ENCODE results near the gene COL28A1. TPM values are rescaled to one million over a fixed set of nuclear protein-coding genes. Genes with fewer than 3 reads are reported as not detected.
A peak's percentile ranks its signal among the peaks of the same experiment; 100 is the strongest.

COL28A1 gene
- total RNA-seq, 8 experiments from 2014 or later: 0.10 to 3.4 (median 0.98) TPM; not detected in 1

- Histone ChIP-seq H3K4me3 (no peak overlapping the region), H3K4me1 (replicated peaks in 1 of 2) (no peaks in the 10 kb centered on the region), H3K27ac (no peak overlapping the region)
- 33 to 100% (median 70%) methylated on average over 1 to 2 of the region's 2 CpGs; no CpG with 5 or more reads in 1 of the 10 experiments for WGBS, 10 experiments
- ATAC-seq (replicated peaks in 6 of 8): no peak
- in situ Hi-C loops (cut with MboI; ENCODE audit: low pct_unique_long_range_greater_than_20kb in 2 of 9, low sequenced_read_pairs in 9 of 9, unreplicated experiment in 9 of 9): loop anchor here in 1 of 9 experiments (25.0 kb wide), 1 partner anchor 257 kb away; no protein-coding TSS in a partner anchor
Measured at GRCh38 chr7:7369134-7369533, 166.5 kb downstream of the COL28A1 start.

- Histone ChIP-seq H3K4me3 (no peak overlapping the region), H3K27ac (no peak overlapping the region), H3K4me1 (replicated peaks in 1 of 2) (no peaks in the 10 kb centered on the region)
- ATAC-seq (replicated peaks in 6 of 8): no peak
- WGBS, 10 experiments: 22 to 80% (median 49%) methylated on average over 1 to 3 of the region's 3 CpGs
- in situ Hi-C loops (cut with MboI; ENCODE audit: low pct_unique_long_range_greater_than_20kb in 2 of 9, low sequenced_read_pairs in 9 of 9, unreplicated experiment in 9 of 9): loop anchor here in 1 of 9 experiments (25.0 kb wide), 1 partner anchor 242 kb away; no protein-coding TSS in a partner anchor
Measured at GRCh38 chr7:7354674-7355073, 181.0 kb downstream of the COL28A1 start.

GRCh38 chr7:7352845-7353244, 182.8 kb downstream of the COL28A1 start:
- WGBS, 10 experiments: 8 to 67% (median 45%) methylated on average over 1 to 3 of the region's 3 CpGs; no CpG with 5 or more reads in 2 of the 10 experiments
- no peaks in the 10 kb centered on the region for H3K4me1 ChIP-seq (replicated peaks in 1 of 2)
- H3K4me3 ChIP-seq: no peak overlapping the region
- in situ Hi-C loops (cut with MboI; ENCODE audit: low pct_unique_long_range_greater_than_20kb in 2 of 9, low sequenced_read_pairs in 9 of 9, unreplicated experiment in 9 of 9): loop anchor here in 1 of 9 experiments (25.0 kb wide), 1 partner anchor 241 kb away; no protein-coding TSS in a partner anchor
- no peak for ATAC-seq (replicated peaks in 6 of 8)
- H3K27ac ChIP-seq: no peak overlapping the region

- in situ Hi-C loops (cut with MboI; ENCODE audit: low pct_unique_long_range_greater_than_20kb in 2 of 9, low sequenced_read_pairs in 9 of 9, unreplicated experiment in 9 of 9): loop anchor here in 1 of 9 experiments (25.0 kb wide), 1 partner anchor 240 kb away; no protein-coding TSS in a partner anchor
- no peaks in the 10 kb centered on the region for H3K4me1 ChIP-seq (replicated peaks in 1 of 2)
- WGBS, 10 experiments: 0 to 80% (median 0%) methylated on average over 1 of the region's 1 CpG
- no peak overlapping the region for H3K27ac ChIP-seq
- H3K4me3 ChIP-seq: no peak overlapping the region
- ATAC-seq (replicated peaks in 6 of 8): no peak
Measured at GRCh38 chr7:7351832-7352231, 183.8 kb downstream of the COL28A1 start.

- 0 to 50% (median 38%) methylated on average over 2 of the region's 2 CpGs; no CpG with 5 or more reads in 1 of the 10 experiments for WGBS, 10 experiments
- Histone ChIP-seq H3K4me1 (replicated peaks in 1 of 2) (no peaks in the 10 kb centered on the region), H3K27ac (no peak overlapping the region), H3K4me3 (no peak overlapping the region)
- no peak for ATAC-seq (replicated peaks in 6 of 8)
- in situ Hi-C loops (cut with MboI; ENCODE audit: low pct_unique_long_range_greater_than_20kb in 2 of 9, low sequenced_read_pairs in 9 of 9, unreplicated experiment in 9 of 9): loop anchor here in 1 of 9 experiments (25.0 kb wide), 1 partner anchor 239 kb away; no protein-coding TSS in a partner anchor
Measured at GRCh38 chr7:7351156-7351555, 184.5 kb downstream of the COL28A1 start.

- Histone ChIP-seq H3K4me1 (replicated peaks in 1 of 2) (no peaks in the 10 kb centered on the region), H3K4me3 (no peak overlapping the region), H3K27ac (no peak overlapping the region)
- no peak for ATAC-seq (replicated peaks in 6 of 8)
- WGBS, 10 experiments: 43 to 100% (median 90%) methylated on average over 2 of the region's 2 CpGs
- in situ Hi-C loops (cut with MboI; ENCODE audit: low pct_unique_long_range_greater_than_20kb in 2 of 9, low sequenced_read_pairs in 9 of 9, unreplicated experiment in 9 of 9): no loop called here
Measured at GRCh38 chr7:7349156-7349555, 186.5 kb downstream of the COL28A1 start.

- Histone ChIP-seq H3K27ac (no peak overlapping the region), H3K4me3 (no peak overlapping the region), H3K4me1 (replicated peaks in 1 of 2) (no peaks in the 10 kb centered on the region)
- in situ Hi-C loops (cut with MboI; ENCODE audit: low pct_unique_long_range_greater_than_20kb in 2 of 9, low sequenced_read_pairs in 9 of 9, unreplicated experiment in 9 of 9): no loop called here
- no peak for ATAC-seq (replicated peaks in 6 of 8)
Measured at GRCh38 chr7:7347045-7347444, 188.6 kb downstream of the COL28A1 start.

GRCh38 chr7:7344583-7344982, 191.1 kb downstream of the COL28A1 start:
- no peak overlapping the region for H3K27ac ChIP-seq
- ATAC-seq (replicated peaks in 6 of 8): no peak
- no peak overlapping the region for H3K4me3 ChIP-seq
- 17 to 100% (median 91%) methylated on average over 1 to 3 of the region's 3 CpGs; no CpG with 5 or more reads in 2 of the 10 experiments for WGBS, 10 experiments
- in situ Hi-C loops (cut with MboI; ENCODE audit: low pct_unique_long_range_greater_than_20kb in 2 of 9, low sequenced_read_pairs in 9 of 9, unreplicated experiment in 9 of 9): no loop called here
- no peaks in the 10 kb centered on the region for H3K4me1 ChIP-seq (replicated peaks in 1 of 2)

GRCh38 chr7:7335909-7336308, 199.8 kb downstream of the COL28A1 start:
- 4 to 80% (median 54%) methylated on average over 2 to 3 of the region's 3 CpGs; no CpG with 5 or more reads in 2 of the 10 experiments for WGBS, 10 experiments
- in situ Hi-C loops (cut with MboI; ENCODE audit: low pct_unique_long_range_greater_than_20kb in 2 of 9, low sequenced_read_pairs in 9 of 9, unreplicated experiment in 9 of 9): no loop called here
- Histone ChIP-seq H3K27ac (no peak overlapping the region), H3K4me3 (no peak overlapping the region), H3K4me1 (replicated peaks in 1 of 2) (no peaks in the 10 kb centered on the region)
- ATAC-seq (replicated peaks in 6 of 8): no peak

- no peak for ATAC-seq (replicated peaks in 6 of 8)
- in situ Hi-C loops (cut with MboI; ENCODE audit: low pct_unique_long_range_greater_than_20kb in 2 of 9, low sequenced_read_pairs in 9 of 9, unreplicated experiment in 9 of 9): no loop called here
- Histone ChIP-seq H3K4me3 (no peak overlapping the region), H3K4me1 (replicated peaks in 1 of 2) (no peaks in the 10 kb centered on the region), H3K27ac (no peak overlapping the region)
- WGBS, 10 experiments: 50 to 100% (median 76%) methylated on average over 1 to 2 of the region's 2 CpGs; no CpG with 5 or more reads in 2 of the 10 experiments
Measured at GRCh38 chr7:7335215-7335614, 200.5 kb downstream of the COL28A1 start.

- H3K4me3 ChIP-seq: no peak overlapping the region
- no peak overlapping the region for H3K27ac ChIP-seq
- in situ Hi-C loops (cut with MboI; ENCODE audit: low pct_unique_long_range_greater_than_20kb in 2 of 9, low sequenced_read_pairs in 9 of 9, unreplicated experiment in 9 of 9): no loop called here
- no peak for ATAC-seq (replicated peaks in 6 of 8)
- H3K4me1 ChIP-seq (replicated peaks in 1 of 2): no peaks in the 10 kb centered on the region
- WGBS, 10 experiments: 8 to 93% (median 74%) methylated on average over 2 to 3 of the region's 3 CpGs; no CpG with 5 or more reads in 1 of the 10 experiments
Measured at GRCh38 chr7:7333610-7334009, 202.1 kb downstream of the COL28A1 start.

- 11 to 95% (median 78%) methylated on average over 2 to 4 of the region's 4 CpGs; no CpG with 5 or more reads in 1 of the 10 experiments for WGBS, 10 experiments
- in situ Hi-C loops (cut with MboI; ENCODE audit: low pct_unique_long_range_greater_than_20kb in 2 of 9, low sequenced_read_pairs in 9 of 9, unreplicated experiment in 9 of 9): no loop called here
- ATAC-seq (replicated peaks in 6 of 8): no peak
- Histone ChIP-seq H3K27ac (no peak overlapping the region), H3K4me3 (no peak overlapping the region), H3K4me1 (replicated peaks in 1 of 2) (no peaks in the 10 kb centered on the region)
Measured at GRCh38 chr7:7331523-7331922, 204.2 kb downstream of the COL28A1 start.

GRCh38 chr7:7330997-7331396, 204.7 kb downstream of the COL28A1 start:
- no peak overlapping the region for H3K4me3 ChIP-seq
- no peaks in the 10 kb centered on the region for H3K4me1 ChIP-seq (replicated peaks in 1 of 2)
- whole genome bisulfite sequencing, 10 experiments: 0 to 80% (median 4%) methylated on average over 1 to 2 of the region's 2 CpGs; no CpG with 5 or more reads in 4 of the 10 experiments
- in situ Hi-C loops (cut with MboI; ENCODE audit: low pct_unique_long_range_greater_than_20kb in 2 of 9, low sequenced_read_pairs in 9 of 9, unreplicated experiment in 9 of 9): no loop called here
- H3K27ac ChIP-seq: no peak overlapping the region
- ATAC-seq (replicated peaks in 6 of 8): peak in 3 of 8 experiments; percentile 48 to 63 (median 49)

- WGBS, 10 experiments: 20 to 100% (median 83%) methylated on average over 1 of the region's 1 CpG; no CpG with 5 or more reads in 4 of the 10 experiments
- H3K4me3 ChIP-seq: no peak overlapping the region
Measured at GRCh38 chr7:7329326-7329725, 206.3 kb downstream of the COL28A1 start.

More at GRCh38 chr7:7329326-7329725, 206.3 kb downstream of the COL28A1 start:
- peak in 1 of 8 experiments; percentile 91 for ATAC-seq (replicated peaks in 6 of 8)
- in situ Hi-C loops (cut with MboI; ENCODE audit: low pct_unique_long_range_greater_than_20kb in 2 of 9, low sequenced_read_pairs in 9 of 9, unreplicated experiment in 9 of 9): no loop called here
- no peaks in the 10 kb centered on the region for H3K4me1 ChIP-seq (replicated peaks in 1 of 2)
- no peak overlapping the region for H3K27ac ChIP-seq

Measured in motor neuron (in vitro differentiated cells).